Stomach smooth muscle (tissue), 2 donors: Measurements from ENCODE around the gene VPS39.

Experiments
- H3K27ac ChIP-seq: one replicate; pipeline ENCODE4 v1.7.0; 2013; ENCODE audit warnings: mild to moderate bottlenecking, low read length, inconsistent platforms
- H3K27me3 ChIP-seq, 2 donors: one replicate each; pipeline ENCODE4 v1.7.0; 2013; ENCODE audit warnings: low read length in 2 of 2; ENCODE audit not compliant: insufficient read depth in 2 of 2, control insufficient read depth in 1 of 2
- H3K36me3 ChIP-seq, 2 donors: one replicate each; pipeline ENCODE4 v1.7.0; 2013; ENCODE audit warnings: low read length in 2 of 2; ENCODE audit not compliant: control insufficient read depth in 2 of 2, insufficient read depth in 2 of 2
- H3K4me1 ChIP-seq: one replicate; pipeline ENCODE4 v1.7.0; 2013; ENCODE audit warnings: low read length; ENCODE audit not compliant: control insufficient read depth, insufficient read depth
- H3K4me3 ChIP-seq, 2 donors: one replicate each; pipeline ENCODE4 v1.7.0; 2013; ENCODE audit warnings: low read length in 2 of 2
- H3K9ac ChIP-seq, 2 donors: one replicate each; pipeline ENCODE4 v1.7.0; 2013; ENCODE audit warnings: low read length in 2 of 2, mild to moderate bottlenecking in 1 of 2
- H3K9me3 ChIP-seq, 2 donors: one replicate each; pipeline ENCODE4 v1.7.0; 2013; ENCODE audit warnings: low read length in 2 of 2; ENCODE audit not compliant: control insufficient read depth in 2 of 2
- donor health status: healthy.
- donor health status: Pancreatic carcinoma.

VPS39 gene

DNA sequence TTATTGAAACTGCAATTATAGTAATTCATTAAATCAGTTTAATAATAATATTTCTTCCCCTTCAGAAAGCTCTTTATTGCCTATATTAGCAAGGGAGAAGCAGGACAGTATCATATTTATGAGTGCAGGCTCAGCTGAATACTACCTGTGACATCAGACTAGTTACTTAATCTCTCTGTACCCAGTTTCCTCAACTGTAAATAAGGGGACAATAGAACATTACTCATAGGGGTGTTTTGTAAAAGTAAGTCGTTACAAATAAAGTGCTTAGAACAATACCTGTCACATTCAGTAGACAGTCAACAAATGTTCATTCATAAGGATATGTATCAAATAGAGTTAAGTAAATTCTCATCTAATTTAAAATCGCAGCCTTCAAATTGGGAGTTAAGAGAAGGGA is 12.1 kb upstream of the VPS39 start:
- Histone ChIP-seq H3K4me1 (no peaks in the 10 kb centered on the region), H3K27me3 (no peaks in the 10 kb centered on the region), H3K9me3 (no peaks in the 10 kb centered on the region), H3K9ac (no peak overlapping the region), H3K36me3 (peaks cover 30 to 51% of the 10 kb centered on the region in 2 donors), H3K4me3 (no peak overlapping the region), H3K27ac (no peak overlapping the region)

GRCh38 chr15:42218953-42219592 is 11.0 kb upstream of the VPS39 start:
- Histone ChIP-seq H3K27me3 (no peaks in the 10 kb centered on the region), H3K4me1 (no peaks in the 10 kb centered on the region), H3K27ac (no peak overlapping the region), H3K36me3 (peaks cover 22 to 47% of the 10 kb centered on the region in 2 donors), H3K9ac (no peak overlapping the region), H3K9me3 (no peaks in the 10 kb centered on the region), H3K4me3 (no peak overlapping the region)

DNA sequence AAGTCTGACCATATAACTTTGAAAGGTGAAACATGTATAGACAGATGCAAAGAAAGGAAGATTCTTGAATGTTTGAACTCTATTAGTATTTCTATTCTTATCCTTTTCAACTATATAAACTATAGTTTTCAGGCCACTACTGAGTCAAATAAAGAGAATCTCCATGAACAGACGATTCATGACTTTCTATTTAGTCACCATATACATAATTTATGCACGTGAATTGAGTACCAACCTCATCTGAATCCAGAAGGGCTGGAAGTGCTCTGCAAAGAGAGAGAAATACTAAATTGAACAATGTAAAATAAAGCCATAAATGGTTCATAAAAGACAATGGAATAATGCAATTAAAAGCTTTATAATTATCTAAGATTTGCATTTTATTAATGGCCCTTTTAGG is 9.5 kb upstream of the VPS39 start:
- H3K27ac ChIP-seq, result no peak overlapping the region
- H3K27me3 ChIP-seq, result no peaks in the 10 kb centered on the region
- H3K4me1 ChIP-seq, result no peaks in the 10 kb centered on the region
- H3K36me3 ChIP-seq, result peaks cover 15 to 47% of the 10 kb centered on the region in 2 donors
- H3K9me3 ChIP-seq, result no peaks in the 10 kb centered on the region
- no peak overlapping the region for H3K9ac ChIP-seq
- no peak overlapping the region for H3K4me3 ChIP-seq

DNA sequence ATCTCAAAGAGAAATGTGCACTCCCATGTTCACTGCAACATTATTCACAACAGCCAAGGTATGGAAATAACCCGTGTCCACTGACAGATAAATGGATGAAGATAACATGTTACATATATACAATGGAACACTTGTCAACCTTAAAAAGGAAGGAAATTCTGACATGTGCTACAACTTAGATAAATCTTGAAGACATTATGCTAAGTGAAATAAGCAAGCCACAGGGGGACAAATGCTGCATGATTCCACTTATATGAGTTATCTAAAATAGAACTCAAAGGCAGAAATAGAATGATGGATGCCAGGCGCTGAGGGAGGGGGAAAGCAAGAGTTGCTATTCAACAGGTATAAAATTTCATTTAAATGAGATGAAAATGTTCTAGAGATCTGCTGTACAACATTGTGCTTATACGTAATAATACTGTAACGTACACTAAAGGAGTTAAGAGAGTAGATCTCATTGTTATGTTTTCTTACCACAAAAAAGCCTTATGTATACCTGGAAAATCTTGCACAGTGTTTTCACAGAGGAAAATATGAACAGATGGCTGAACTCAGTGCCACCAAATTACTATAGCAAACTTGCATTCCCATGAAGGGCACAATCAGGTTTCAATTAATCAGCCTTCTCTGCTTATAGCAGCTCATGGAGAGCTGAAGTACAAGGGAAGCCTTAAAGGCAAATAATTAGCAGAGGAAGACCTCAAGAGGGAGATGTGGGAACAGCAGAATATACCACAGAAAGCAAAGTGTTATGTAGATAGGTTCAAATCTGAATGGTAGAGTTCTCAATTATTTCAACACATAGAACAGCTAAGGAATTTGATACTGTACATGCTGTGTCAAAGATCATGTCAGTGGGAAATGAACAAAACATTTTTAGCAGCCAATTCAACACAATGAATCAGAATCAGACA is 8.1 kb upstream of the VPS39 start:
- Histone ChIP-seq H3K27me3 (no peaks in the 10 kb centered on the region), H3K4me1 (no peaks in the 10 kb centered on the region), H3K9ac (no peak overlapping the region), H3K27ac (no peak overlapping the region), H3K36me3 (peaks cover 19 to 54% of the 10 kb centered on the region in 2 donors), H3K9me3 (no peaks in the 10 kb centered on the region), H3K4me3 (no peak overlapping the region)

DNA sequence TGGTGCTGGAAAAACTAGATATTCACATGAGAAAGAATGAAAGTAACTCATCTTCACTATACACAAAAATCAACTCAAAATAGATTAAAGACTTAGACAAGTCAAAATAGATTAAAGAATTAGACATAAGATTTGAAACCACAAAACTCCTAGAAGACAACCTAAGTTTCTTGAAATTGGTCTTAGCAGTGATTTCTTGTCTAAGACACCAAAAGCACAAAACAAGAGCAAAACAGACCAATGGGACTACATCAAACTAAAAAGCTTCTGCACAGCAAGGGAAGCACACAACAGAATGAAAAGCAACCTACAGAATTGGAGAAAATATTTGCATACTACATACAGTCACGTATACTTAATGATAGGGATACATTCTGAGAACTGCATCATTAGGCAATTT is 6.5 kb upstream of the VPS39 start:
- Histone ChIP-seq H3K4me3 (no peak overlapping the region), H3K4me1 (no peaks in the 10 kb centered on the region), H3K9ac (no peak overlapping the region), H3K36me3 (peaks cover 23 to 62% of the 10 kb centered on the region in 2 donors), H3K27me3 (no peaks in the 10 kb centered on the region), H3K9me3 (no peaks in the 10 kb centered on the region), H3K27ac (no peak overlapping the region)

DNA sequence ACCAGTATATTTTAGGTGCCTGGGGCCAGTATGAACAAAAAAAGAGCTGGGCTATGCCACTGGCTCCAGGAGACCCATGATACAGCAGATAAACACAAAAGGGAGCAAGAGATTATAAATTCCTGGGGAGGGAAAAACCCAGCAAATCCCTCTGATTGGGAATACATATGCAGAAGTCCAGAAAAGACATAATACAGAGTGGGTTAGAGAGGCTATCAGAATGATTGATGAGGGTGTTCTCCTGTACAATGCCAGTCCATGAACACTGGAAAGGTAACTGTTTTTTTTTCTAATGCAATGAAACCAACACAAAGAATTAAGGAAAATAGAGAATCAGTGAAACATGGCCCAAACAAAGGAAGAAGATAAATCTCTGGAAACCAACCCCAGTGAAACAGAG is 5.4 kb upstream of the VPS39 start:
- H3K9ac ChIP-seq, result no peak overlapping the region
- no peaks in the 10 kb centered on the region for H3K4me1 ChIP-seq
- H3K9me3 ChIP-seq, result no peaks in the 10 kb centered on the region
- no peak overlapping the region for H3K4me3 ChIP-seq
- H3K36me3 ChIP-seq, result peaks cover 19 to 53% of the 10 kb centered on the region in 2 donors
- H3K27ac ChIP-seq, result no peak overlapping the region
- no peaks in the 10 kb centered on the region for H3K27me3 ChIP-seq

DNA sequence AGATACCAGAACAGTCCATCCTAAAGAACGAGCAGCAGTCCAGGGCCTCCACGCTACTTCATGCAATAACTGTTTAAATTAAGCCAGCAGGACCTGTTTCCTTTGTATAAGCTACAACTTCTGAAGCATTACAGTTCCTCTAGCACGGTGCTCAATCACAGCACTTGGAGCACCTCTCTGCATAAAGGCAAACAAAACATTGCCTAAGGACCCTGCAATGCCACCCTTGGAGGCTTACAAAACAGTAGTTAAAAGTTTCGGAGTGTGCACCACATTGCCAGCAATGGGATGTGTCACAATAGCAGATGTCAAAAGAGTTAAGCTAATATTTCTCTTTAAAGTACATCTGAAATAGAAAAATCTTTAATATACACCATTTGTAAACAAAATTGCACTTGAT is 2.6 kb upstream of the VPS39 start:
- H3K27ac ChIP-seq, result no peak overlapping the region
- peaks cover 10% of the 10 kb centered on the region for H3K4me1 ChIP-seq
- H3K36me3 ChIP-seq, result peaks cover 11 to 32% of the 10 kb centered on the region in 2 donors
- H3K27me3 ChIP-seq, result no peaks in the 10 kb centered on the region
- H3K4me3 ChIP-seq, result no peak overlapping the region
- no peak overlapping the region for H3K9ac ChIP-seq
- H3K9me3 ChIP-seq, result no peaks in the 10 kb centered on the region

- Histone ChIP-seq H3K9me3 (no peaks in the 10 kb centered on the region), H3K4me3 (no peak overlapping the region), H3K4me1 (peaks cover 10% of the 10 kb centered on the region), H3K36me3 (peaks cover 12 to 16% of the 10 kb centered on the region in 2 donors), H3K27ac (no peak overlapping the region), H3K27me3 (no peaks in the 10 kb centered on the region), H3K9ac (no peak overlapping the region)
Observed at GRCh38 chr15:42206406-42206805, 1.7 kb downstream of the VPS39 start.

DNA sequence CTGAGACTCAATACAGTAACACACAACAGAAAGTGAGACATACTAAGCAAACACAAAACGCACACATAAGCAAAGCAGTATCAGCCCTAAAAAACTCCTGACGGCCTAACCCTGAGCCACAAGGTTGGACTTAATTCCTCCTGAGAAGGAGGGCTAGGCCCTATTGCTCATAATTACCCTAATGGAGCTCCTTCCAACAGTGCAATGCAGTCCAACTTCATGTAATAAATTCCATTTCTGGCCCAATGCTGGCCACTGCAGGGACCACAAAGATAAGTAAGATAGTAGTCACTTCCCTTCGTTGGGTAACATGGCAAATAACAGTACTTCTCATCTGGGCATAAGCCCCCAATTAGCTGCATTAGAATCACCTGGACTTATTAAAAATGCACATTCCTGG is 4.2 kb downstream of the VPS39 start:
- Histone ChIP-seq H3K9ac (no peak overlapping the region), H3K4me1 (peaks cover 10% of the 10 kb centered on the region), H3K27me3 (no peaks in the 10 kb centered on the region), H3K36me3 (peaks cover 6 to 10% of the 10 kb centered on the region in 2 donors), H3K27ac (no peak overlapping the region), H3K9me3 (no peaks in the 10 kb centered on the region), H3K4me3 (no peak overlapping the region)

DNA sequence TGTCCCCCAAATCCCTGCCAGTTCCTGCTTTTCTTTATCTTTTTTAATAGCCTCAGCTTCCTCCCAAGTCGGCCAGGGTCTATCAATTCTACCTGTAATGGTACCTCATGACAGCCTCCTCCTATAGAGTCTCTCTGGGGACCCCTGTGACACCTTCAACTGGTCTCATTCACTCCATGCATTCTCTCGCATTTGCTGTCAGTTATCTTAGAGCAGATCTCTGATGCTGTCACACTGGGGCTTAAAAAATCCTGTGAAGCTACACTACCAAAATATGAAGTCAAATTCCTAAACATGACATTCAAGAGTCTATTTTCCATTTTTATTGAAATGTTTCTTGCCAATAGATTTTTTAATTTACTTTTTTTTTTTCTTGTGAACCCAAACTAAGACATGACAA is 5.5 kb downstream of the VPS39 start:
- H3K9ac ChIP-seq, result no peak overlapping the region
- peaks cover 10% of the 10 kb centered on the region for H3K4me1 ChIP-seq
- no peak overlapping the region for H3K4me3 ChIP-seq
- H3K36me3 ChIP-seq, result peaks cover 12 to 19% of the 10 kb centered on the region in 2 donors
- H3K27ac ChIP-seq, result no peak overlapping the region
- no peaks in the 10 kb centered on the region for H3K9me3 ChIP-seq
- no peaks in the 10 kb centered on the region for H3K27me3 ChIP-seq

GRCh38 chr15:42201801-42202200 is 6.3 kb downstream of the VPS39 start:
- H3K9ac ChIP-seq, result no peak overlapping the region
- H3K9me3 ChIP-seq, result no peaks in the 10 kb centered on the region

More at GRCh38 chr15:42201801-42202200, 6.3 kb downstream of the VPS39 start:
- H3K4me3 ChIP-seq, result no peak overlapping the region
- no peaks in the 10 kb centered on the region for H3K27me3 ChIP-seq
- no peak overlapping the region for H3K27ac ChIP-seq
- peaks cover 12 to 19% of the 10 kb centered on the region in 2 donors for H3K36me3 ChIP-seq
- peaks cover 3% of the 10 kb centered on the region for H3K4me1 ChIP-seq
